ENCODE measurements around the gene ATF6. TPM values are rescaled to one million over a fixed set of nuclear protein-coding genes. Genes with fewer than 3 reads are reported as not detected.
A peak's percentile ranks its signal among the peaks of the same experiment; 100 is the strongest.
"Not testable (repeated sequence)": the region's sequence is repeated elsewhere in the genome, so short reads cannot be mapped to it uniquely, and the experiment has no call there.

Gene ATF6, protein sequence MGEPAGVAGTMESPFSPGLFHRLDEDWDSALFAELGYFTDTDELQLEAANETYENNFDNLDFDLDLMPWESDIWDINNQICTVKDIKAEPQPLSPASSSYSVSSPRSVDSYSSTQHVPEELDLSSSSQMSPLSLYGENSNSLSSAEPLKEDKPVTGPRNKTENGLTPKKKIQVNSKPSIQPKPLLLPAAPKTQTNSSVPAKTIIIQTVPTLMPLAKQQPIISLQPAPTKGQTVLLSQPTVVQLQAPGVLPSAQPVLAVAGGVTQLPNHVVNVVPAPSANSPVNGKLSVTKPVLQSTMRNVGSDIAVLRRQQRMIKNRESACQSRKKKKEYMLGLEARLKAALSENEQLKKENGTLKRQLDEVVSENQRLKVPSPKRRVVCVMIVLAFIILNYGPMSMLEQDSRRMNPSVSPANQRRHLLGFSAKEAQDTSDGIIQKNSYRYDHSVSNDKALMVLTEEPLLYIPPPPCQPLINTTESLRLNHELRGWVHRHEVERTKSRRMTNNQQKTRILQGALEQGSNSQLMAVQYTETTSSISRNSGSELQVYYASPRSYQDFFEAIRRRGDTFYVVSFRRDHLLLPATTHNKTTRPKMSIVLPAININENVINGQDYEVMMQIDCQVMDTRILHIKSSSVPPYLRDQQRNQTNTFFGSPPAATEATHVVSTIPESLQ
- 10 to 100 TPM; 17.5 to 24.9 TPM for total RNA-seq

DNA sequence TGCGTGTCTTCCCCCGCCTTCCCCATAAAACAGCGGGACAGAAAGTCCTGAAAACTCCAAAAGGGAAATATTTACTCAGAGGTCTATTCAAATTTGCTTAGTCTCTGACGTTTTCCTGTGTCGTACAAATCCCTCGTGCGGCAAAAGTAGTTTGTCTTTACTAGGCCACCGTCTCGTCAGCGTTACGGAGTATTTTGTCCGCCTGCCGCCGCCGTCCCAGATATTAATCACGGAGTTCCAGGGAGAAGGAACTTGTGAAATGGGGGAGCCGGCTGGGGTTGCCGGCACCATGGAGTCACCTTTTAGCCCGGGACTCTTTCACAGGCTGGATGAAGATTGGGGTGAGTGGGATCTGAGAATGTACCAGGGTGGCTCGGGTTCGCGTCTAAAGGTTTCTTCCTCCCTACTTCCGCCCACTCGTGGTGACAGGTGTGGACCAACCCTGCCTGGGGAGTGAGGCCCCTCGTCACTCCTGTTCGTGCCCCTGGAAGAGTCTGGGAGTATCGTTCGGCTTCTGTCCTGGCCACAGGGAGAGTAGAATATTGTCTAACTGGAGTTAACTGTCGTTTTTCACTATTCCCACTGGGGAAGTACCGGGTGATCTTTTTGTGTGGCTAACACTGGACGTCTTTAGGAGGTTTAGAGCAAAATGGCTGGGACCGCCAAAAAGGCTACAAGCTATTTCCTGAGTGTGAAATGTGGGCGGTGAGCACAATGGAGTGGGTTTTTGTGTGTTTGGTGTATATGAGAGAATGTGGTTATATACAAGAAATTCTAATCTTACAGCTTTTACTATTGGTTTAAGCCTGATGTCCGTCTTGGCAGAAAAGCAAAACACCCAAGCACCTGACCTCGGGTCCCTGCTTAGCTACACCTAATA, at the start of gene ATF6:
Gene ATF6, plus strand, starts transcription at position 219 of the 880 bp plus-strand sequence. Its CDS starts 41 bp downstream, at position 260.
- H3K4me1 Mint-ChIP-seq, result peaks cover 19% of the 10 kb centered on the region
- ATAC-seq (replicated peaks), result peak; percentile 80
- H3K27ac Mint-ChIP-seq, result peak within 1 kb of the TSS; percentile 97
- peak within 1 kb of the TSS; percentile 97 for H3K4me3 Mint-ChIP-seq
- peaks cover 20% of the 10 kb centered on the region for H3K36me3 Mint-ChIP-seq (ENCODE audit: low read depth)
- no peaks in the 10 kb centered on the region for H3K9me3 Mint-ChIP-seq
- H3K27me3 Mint-ChIP-seq, result no peaks in the 10 kb centered on the region

DNA sequence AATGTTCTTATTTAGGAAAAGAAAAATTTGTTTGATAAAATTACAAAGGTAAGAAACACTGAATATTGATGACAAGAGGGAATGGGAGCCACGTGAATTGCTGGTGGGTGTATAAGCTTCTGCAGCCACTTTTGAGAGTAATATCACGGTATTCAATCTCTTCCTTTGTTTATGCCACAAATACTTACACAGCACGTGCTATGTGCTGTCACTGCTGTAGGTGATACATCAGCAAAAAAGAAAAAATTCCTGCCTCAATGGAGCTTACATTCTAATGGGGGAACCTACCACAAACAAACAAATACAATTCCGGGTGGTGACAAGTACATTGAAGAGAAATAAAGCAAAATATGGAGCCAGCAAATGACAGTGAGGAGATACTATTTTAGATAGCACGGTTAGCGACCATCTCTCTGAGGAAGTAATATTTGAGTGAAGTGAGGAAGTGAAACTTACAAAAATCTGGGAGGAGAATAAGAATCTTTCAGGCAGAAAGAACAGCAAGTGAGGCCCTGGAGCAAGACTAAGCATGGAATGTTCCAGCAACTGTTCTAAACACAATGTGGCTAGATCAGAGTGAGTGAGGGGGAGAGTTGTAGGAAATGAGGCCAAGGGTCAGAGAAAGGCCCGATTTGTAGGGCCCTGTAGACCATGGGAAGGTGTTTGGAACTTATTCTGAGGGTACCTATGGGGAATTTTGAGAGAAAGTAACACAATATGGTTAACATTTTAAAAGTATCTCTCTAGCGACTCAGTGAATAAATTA, 47.4 kb upstream of the ATF6 start:
- H3K4me1 Mint-ChIP-seq, result peaks cover 12% of the 10 kb centered on the region
- ATAC-seq (replicated peaks), result no peak
- H3K4me3 Mint-ChIP-seq, result no peak overlapping the region
- H3K9me3 Mint-ChIP-seq, result no peaks in the 10 kb centered on the region
- H3K27ac Mint-ChIP-seq, result no peak overlapping the region
- H3K27me3 Mint-ChIP-seq, result peaks cover 9% of the 10 kb centered on the region
- H3K36me3 Mint-ChIP-seq (ENCODE audit: low read depth), result no peaks in the 10 kb centered on the region

DNA sequence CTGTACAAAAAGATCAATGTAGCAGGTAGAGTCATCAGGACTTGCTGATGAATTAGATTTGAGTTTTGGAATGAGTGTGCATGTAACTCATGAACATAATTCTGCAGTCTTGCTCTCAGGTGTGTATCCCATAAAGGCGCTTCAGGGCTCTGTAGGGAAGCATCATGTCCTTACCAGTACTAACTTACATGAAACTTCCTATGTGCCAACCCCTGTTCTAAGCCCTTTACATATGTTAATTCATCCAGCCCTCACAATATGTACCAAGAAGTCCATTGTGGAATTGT, 46.9 kb upstream of the ATF6 start:
- ATAC-seq (replicated peaks), result peak; percentile 74

DNA sequence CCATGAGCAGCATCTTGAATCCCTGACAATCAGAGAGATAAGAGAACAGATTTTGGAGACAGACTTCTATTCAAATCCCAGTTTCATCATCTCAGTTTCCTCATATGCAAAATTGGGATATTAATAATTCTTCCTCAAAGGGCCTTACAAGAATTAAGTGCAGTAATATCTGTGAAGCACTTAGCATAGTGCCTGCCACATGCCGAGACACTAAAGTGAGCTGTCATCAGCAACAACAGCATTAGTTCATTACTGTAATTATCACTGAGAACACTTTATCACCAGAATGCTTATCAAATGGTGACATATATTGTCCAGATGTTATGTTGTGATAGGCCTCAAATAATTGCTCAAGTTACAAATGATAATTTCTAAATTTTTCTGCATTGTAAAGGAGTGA, 45.7 kb upstream of the ATF6 start:
- no peak overlapping the region for H3K27ac Mint-ChIP-seq
- H3K27me3 Mint-ChIP-seq, result peaks cover 15% of the 10 kb centered on the region
- no peaks in the 10 kb centered on the region for H3K9me3 Mint-ChIP-seq
- ATAC-seq (replicated peaks), result no peak
- H3K4me3 Mint-ChIP-seq, result no peak overlapping the region
- H3K36me3 Mint-ChIP-seq (ENCODE audit: low read depth), result no peaks in the 10 kb centered on the region
- peaks cover 12% of the 10 kb centered on the region for H3K4me1 Mint-ChIP-seq

More for the DNA sequence above, 46.9 kb upstream of the ATF6 start:
- Mint-ChIP-seq H3K27me3 (peaks cover 12% of the 10 kb centered on the region), H3K36me3 (ENCODE audit: low read depth) (no peaks in the 10 kb centered on the region), H3K9me3 (no peaks in the 10 kb centered on the region), H3K27ac (no peak overlapping the region), H3K4me3 (no peak overlapping the region), H3K4me1 (peaks cover 12% of the 10 kb centered on the region)

DNA sequence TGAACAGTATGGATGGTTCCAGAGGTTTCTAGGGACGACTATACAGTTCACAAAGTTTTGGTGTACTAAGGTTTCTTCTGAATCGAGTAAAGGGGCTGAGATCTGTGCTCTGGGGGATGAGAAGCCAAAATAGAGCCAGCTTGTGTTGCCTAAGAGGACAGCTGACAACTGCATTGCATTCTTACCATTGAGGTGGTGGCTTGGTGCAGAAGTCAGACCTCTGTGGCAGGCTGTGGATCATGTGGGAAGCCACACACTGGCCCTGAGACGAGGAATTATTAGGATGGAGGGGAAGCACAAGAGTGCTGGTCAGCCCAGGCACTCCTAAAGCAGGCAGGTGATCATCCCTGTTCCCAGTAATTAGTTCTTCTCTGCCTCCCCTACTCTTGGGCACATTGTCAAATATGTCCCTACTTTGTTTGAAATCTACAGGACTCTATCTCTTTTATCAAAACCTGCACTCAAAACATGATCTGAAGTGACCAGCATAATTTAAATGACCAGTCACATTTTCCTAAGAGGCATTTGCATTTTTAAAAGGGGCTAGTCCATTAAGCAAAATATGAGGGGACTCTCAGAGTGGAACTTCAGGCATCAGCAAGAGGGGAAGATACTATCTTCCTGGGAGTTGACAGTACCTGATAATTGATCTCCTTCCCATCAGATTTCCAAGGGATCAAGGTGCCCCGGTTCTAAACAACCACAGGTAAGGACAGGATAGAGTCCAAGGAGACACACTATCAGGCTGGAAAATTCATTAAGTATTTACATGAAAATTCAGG, 45.0 kb upstream of the ATF6 start, which contains the start of gene FCRLB:
Gene FCRLB, plus strand, starts transcription at position 589 of the 782 bp plus-strand sequence. CDS start 1,129 bp downstream, outside the sequence.
- H3K36me3 Mint-ChIP-seq (ENCODE audit: low read depth), result no peaks in the 10 kb centered on the region
- H3K4me3 Mint-ChIP-seq, result no peak within 1 kb of the TSS
- no peak for ATAC-seq (replicated peaks)
- peaks cover 16% of the 10 kb centered on the region for H3K27me3 Mint-ChIP-seq
- H3K9me3 Mint-ChIP-seq, result no peaks in the 10 kb centered on the region
- peaks cover 17% of the 10 kb centered on the region for H3K4me1 Mint-ChIP-seq
- no peak within 1 kb of the TSS for H3K27ac Mint-ChIP-seq

DNA sequence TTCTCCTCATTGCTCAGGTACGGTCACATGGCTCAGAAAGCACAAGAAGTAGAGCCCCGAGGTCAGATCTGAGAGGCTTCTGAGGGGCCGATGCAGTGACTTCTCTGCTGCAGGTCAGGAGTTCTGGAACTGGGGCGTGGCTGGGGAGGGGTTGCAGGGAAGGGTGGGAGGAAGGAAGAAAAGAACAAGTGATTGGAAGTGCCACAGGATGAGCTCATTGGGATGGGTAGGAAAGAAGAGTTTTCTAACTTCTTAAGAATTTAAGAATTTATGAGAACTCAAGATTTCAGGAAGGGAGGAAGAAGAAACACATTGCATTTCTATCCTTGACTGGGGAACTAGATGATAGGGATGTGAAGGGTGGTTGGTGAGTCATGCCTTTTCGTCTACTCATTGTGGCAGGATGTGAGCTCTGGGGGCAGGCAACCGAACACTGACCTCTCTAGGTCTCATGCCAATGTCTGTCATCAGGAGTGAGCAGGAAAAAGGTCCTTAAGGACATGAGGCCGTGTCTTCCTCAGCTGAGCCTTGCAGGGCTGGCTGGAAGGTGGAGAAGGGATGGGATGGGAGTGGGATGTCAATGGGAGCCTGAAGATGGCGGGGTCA, 44.3 kb upstream of the ATF6 start:
- H3K9me3 Mint-ChIP-seq, result no peaks in the 10 kb centered on the region

DNA sequence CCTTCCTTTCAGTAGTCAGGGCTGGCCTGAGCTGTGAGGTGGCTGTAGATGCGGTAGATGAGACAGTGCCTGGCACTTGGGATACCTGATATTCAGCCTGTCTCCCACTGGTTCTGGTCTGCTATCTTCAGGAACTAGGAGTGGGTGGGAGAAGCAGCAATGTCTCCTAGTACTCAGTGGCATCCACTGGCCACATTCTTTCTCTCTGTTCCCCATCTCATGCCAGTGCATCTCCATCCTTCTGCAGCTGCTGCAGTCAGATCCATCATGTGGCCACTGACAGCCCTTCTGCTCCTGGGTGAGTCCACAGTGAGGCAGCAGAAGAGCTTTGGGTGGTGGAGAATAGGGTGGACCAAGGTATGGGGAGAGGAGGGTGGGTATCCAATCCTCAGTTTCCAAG, 43.7 kb upstream of the ATF6 start:
- Mint-ChIP-seq H3K4me1 (peaks cover 18% of the 10 kb centered on the region), H3K36me3 (ENCODE audit: low read depth) (no peaks in the 10 kb centered on the region), H3K27me3 (peaks cover 16% of the 10 kb centered on the region), H3K9me3 (no peaks in the 10 kb centered on the region), H3K27ac (no peak overlapping the region), H3K4me3 (no peak overlapping the region)
- no peak for ATAC-seq (replicated peaks)

More for the DNA sequence above, 44.3 kb upstream of the ATF6 start:
- H3K4me1 Mint-ChIP-seq, result peaks cover 18% of the 10 kb centered on the region
- H3K4me3 Mint-ChIP-seq, result no peak overlapping the region
- ATAC-seq (replicated peaks), result peak; percentile 68
- peaks cover 16% of the 10 kb centered on the region for H3K27me3 Mint-ChIP-seq
- H3K36me3 Mint-ChIP-seq (ENCODE audit: low read depth), result no peaks in the 10 kb centered on the region
- H3K27ac Mint-ChIP-seq, result no peak overlapping the region

DNA sequence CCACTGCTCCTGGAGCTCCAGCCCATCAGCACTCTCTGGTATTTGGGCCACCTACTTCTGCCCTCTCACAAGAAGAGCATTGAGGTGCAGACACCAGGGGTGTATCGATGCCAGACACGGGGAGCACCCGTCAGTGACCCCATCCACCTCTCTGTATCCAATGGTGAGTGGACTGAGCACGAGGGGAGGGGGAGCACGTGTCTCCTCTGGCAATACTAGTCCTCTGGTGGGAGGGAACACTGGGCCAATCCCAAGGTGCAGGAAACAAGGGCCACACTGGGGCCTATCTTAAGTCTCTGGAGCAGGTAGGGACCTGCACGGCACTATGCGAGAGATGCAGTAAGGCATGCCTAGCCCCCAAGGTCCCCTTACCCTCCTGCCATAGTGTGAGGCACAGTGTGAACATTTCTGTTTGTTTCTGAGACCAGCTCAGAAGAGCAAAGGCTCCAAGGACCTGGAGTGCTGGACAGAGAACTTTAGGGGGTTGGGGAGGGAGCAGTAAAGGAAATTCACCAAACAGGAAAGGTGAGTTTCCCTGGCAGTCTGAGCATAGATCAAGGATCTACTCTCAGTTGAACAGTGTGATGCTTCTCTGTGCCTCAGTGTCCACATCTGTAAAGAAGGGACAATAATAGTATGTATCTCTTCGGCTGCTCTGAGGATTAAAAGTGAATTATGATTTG, 42.5 kb upstream of the ATF6 start:
- Mint-ChIP-seq H3K9me3 (no peaks in the 10 kb centered on the region), H3K36me3 (ENCODE audit: low read depth) (no peaks in the 10 kb centered on the region), H3K4me3 (no peak overlapping the region), H3K4me1 (peaks cover 22% of the 10 kb centered on the region), H3K27me3 (peaks cover 16% of the 10 kb centered on the region), H3K27ac (no peak overlapping the region)
- ATAC-seq (replicated peaks), result no peak

DNA sequence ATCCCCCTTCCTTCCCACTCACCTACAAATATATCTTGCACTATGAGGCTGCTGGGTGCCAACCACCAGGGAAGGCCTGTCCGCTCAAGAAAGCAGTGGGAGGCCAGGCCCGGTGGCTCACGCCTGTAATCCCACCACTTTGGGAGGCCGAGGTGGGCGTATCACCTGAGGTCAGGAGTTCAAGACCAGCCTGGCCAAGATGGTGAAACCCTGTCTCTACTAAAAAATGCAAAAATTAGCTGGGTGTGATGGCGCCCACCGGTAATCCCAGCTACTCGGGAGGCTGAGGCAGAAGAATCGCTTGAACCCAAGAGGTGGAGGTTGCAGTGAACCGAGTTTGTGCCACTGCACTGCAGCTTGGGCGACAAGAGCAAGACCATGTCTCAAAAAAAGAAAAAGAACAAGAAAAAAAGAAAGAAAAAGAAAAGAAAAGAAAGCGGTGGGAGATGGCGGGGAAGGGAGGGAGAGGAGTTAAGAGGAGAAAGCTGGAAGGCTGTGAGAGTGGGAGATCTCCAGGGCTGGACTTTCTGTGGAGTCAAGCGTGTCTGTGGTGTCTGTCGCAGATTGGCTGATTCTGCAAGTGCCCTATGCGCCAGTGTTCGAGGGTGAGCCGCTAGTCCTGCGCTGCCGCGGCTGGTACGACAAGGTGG, 40.7 kb upstream of the ATF6 start:
- peaks cover 33% of the 10 kb centered on the region for H3K4me1 Mint-ChIP-seq
- not testable (repeated sequence) for ATAC-seq (replicated peaks); H3K27ac Mint-ChIP-seq; H3K9me3 Mint-ChIP-seq; H3K36me3 Mint-ChIP-seq (ENCODE audit: low read depth)
- H3K4me3 Mint-ChIP-seq, result peak overlapping the region; percentile 85
- H3K27me3 Mint-ChIP-seq, result peaks cover 20% of the 10 kb centered on the region

DNA sequence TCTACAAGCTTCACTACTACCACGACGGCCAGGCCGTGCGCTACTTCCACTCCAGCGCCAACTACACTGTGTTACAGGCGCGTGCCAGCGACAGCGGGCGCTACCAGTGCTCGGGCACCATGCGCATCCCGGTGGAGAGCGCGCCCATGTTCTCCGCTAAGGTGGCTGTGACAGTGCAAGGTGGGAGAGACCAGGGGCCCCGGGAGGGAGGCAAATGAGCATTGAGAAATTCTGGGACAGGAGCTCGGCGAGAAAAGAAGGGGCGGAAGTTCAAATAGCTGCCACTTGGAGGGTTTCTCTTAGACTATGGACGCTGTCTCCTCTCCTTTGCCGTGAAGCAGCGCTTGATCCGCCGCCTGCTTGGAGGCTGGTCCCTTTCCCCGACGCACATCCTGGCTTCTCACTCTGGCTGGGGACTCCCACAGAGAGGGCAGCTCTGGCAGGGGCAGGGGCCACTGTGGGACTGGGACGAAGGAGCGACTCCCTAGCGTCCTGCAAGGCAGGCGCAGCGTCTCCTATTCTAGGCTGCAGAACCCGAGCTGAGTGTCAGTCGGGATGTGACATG, 40.1 kb upstream of the ATF6 start:
- Mint-ChIP-seq H3K27me3 (peaks cover 20% of the 10 kb centered on the region), H3K9me3 (no peaks in the 10 kb centered on the region), H3K4me3 (peak overlapping the region; percentile 85), H3K27ac (no peak overlapping the region), H3K4me1 (peaks cover 34% of the 10 kb centered on the region), H3K36me3 (ENCODE audit: low read depth) (no peaks in the 10 kb centered on the region)
- no peak for ATAC-seq (replicated peaks)

DNA sequence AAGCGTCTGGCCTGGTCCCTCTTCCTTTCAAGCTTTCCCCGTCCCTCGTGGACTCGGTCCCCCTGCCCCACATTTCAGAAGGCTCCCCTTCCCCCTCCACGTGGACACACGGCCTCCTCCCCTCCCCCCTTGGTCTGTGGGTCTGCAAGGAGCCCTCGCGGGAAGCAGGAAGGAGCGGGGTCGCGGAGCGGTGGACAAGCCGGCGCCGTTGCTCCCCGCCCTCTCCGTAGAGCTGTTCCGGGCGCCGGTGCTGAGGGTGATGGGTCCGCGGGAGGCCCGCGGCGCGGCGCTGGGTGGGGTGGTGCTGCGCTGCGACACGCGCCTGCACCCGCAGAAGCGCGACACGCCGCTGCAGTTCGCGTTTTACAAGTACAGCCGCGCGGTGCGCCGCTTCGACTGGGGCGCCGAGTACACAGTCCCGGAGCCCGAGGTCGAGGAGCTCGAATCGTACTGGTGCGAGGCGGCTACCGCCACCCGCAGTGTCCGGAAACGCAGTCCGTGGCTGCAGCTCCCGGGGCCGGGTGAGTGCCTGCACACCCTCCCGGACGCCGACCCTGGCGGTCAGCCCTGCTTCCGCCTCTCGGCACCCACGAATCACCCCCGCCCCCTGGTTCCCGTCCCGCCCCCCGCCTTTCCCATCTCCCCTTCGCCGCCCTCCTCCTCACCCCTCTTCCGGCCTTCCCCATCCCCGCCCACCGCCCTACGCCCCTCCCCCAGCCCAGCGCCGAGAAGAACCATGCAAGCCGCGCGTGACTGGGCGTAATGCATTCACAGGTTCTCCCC, 39.5 kb upstream of the ATF6 start:
- Mint-ChIP-seq H3K9me3 (no peaks in the 10 kb centered on the region), H3K36me3 (ENCODE audit: low read depth) (no peaks in the 10 kb centered on the region), H3K27ac (no peak overlapping the region), H3K27me3 (peaks cover 20% of the 10 kb centered on the region), H3K4me3 (peak overlapping the region; percentile 85), H3K4me1 (peaks cover 34% of the 10 kb centered on the region)
- ATAC-seq (replicated peaks), result peak; percentile 41

Data from activated T-helper 17 cell treated with anti-CD3 and anti-CD28 coated beads, Interleukin-2, amount 50 U/mL, for 72 hours (primary cell).